Measurements from ENCODE around the gene SLC18B1.

Gene SLC18B1

GRCh38 chr6:132797951-132798868 is at the start of gene SLC18B1:
Gene SLC18B1 (minus strand): TSS chr6:132798637. CDS start chr6:132798456, 181 bp downstream.
- DNase-seq (ENCODE audit: low spot score): peak; percentile 20

GRCh38 chr6:132843316-132844035 is 45.0 kb upstream of the SLC18B1 start:
- DNase-seq (ENCODE audit: low spot score): no peak

GRCh38 chr6:132841966-132842365 is 43.5 kb upstream of the SLC18B1 start:
- DNase-seq (ENCODE audit: low spot score): no peak

DNA sequence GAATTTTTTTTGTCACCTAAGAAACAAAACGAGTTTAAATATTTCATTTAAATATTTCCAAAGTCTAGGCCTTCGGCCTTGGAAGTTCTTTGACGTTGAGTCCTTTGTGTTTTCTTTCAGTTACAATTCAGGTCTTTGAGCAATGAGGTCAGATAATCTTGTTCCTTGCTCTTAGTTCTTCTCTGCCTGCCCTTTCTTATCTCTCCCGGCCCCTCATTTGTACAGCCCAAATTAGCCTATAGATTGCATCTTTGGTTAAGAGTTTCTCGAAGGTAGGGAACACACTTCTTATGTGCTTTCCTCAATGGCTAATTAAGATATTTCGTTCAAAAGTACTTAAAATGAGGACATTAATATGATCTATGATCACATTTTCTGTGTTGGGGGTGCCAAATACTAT is 34.5 kb upstream of the SLC18B1 start:
- no peak for DNase-seq (ENCODE audit: low spot score)

GRCh38 chr6:132830334-132830751 is 31.9 kb upstream of the SLC18B1 start:
- DNase-seq (ENCODE audit: low spot score): no peak

- DNase-seq (ENCODE audit: low spot score): no peak
Measured at GRCh38 chr6:132820629-132821381, 22.4 kb upstream of the SLC18B1 start.

- no peak for DNase-seq (ENCODE audit: low spot score)
Measured at GRCh38 chr6:132819405-132820161, 21.1 kb upstream of the SLC18B1 start.

DNA sequence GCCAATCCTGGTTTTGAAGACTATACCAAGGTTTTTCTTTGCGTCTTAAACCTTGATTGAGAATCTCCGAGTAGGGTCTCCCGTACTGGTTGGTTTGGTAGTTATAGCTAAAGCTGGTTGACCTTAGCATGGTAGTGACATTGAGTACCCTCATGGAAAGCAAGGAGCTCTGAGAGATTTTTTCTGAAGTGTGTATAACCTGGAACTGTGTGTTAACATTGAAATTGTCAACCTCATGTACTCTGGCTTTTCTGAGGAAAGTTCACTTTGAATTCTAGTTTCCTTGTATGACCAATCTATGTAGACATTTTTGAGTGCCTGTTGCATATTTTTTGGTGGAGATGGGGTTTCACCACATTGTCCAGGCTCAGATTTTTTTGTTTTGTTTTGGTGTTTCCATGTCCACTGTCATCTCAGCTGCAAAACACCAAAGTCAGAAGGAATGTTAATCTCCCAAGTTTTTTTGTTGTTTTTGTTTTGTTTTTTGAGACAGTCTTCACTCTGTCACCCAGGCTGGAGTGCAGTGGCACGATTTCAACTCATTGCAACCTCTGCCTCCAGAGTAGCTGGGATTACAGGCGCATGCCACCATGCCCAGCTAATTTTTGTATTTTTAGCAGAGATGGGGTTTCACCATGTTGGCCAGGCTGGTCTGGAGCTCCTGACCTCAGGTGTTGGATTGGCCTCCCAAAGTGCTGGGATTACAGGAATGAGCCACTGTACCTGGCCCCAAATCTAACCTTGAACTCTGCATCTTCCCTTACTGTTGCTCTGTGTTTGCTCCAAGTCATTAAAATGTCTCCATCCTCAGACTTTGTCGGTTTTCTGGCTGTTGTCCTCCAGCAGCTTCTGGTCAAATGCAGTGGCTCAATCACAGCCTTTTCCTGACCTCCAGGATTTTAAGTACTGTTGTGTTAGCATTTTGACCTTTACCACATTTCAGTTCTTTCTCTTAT is 20.2 kb upstream of the SLC18B1 start:
- DNase-seq (ENCODE audit: low spot score): no peak

DNA sequence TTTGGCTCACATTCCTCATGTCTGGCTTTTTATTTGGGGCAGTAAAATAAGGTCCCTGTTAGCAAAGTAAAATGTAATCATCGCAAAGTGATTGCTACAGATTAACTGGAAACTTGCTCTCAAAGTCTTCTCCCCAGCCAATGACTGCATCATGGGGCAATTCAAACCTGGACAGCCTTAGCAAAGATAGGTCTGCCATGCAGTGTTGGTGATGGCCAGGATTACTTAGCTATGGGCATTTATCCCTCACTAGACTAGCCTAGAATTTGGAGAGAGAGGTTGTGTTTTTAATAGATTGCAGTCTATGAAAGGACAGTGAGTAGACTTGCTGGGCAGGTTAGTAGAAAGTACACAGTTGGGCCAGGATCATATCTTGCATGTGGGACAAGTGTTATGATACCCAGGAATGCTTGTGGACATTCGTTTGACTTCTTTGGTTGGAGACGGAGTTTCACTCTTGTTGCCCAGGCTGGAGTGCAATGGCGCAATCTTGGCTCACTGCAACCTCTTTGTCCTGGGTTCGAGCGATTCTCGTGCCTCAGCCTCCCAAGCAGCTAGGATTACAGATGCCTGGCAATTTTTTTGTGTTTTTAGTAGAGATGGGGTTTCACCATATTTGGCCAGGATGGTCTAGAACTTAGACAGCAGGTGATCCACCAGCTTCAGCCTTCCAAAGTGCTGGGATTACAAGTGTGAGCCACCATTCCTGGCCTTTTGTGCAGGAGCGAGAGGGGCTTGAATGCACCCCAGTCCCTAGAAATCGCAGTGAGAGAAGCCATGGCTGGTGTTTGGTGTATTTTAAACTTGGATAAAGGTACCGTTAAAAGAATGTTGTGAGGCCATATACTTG is 19.3 kb upstream of the SLC18B1 start:
- DNase-seq (ENCODE audit: low spot score): no peak

DNA sequence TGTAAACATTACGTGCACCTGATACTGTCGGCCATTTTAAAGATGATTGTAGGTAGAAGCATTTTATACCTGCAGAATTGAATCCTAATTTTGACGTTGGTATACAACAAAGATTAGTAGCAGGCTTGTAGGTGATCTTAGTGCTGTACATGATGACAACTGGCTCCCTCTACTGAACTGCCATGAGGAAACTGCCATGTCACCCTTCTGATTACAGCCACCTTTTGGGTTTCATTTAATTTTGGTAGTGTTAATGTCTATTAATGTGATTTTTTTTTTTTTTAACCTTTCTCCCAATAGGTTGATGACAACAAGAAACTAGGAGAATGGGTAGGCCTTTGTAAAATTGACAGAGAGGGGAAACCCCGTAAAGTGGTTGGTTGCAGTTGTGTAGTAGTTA is 18.2 kb upstream of the SLC18B1 start:
- DNase-seq (ENCODE audit: low spot score): no peak

- DNase-seq (ENCODE audit: low spot score): peak; percentile 14
Measured at GRCh38 chr6:132814716-132815570, 16.5 kb upstream of the SLC18B1 start.

GRCh38 chr6:132813173-132813856 is 14.9 kb upstream of the SLC18B1 start:
- DNase-seq (ENCODE audit: low spot score): peak; percentile 62

DNA sequence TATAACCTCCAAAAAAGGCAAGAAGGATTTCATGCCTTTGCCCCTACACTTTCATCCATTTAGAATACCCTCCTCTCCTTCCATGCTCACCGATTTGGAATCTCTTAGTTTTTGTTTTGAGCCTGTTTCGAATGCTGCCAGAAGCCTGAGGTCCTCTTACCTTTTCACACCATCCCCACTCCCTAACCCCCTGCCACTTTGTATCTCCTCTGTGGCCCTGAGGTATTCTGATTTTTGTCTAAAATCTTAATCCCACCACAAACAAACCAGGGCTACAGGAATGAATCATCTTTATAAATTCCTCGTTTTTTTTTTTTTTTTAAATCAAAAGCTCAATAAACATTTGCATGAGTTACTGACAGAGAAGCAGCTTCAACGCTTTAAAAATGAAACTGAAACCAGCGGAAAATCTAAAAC is 14.3 kb upstream of the SLC18B1 start:
- no peak for DNase-seq (ENCODE audit: low spot score)

DNA sequence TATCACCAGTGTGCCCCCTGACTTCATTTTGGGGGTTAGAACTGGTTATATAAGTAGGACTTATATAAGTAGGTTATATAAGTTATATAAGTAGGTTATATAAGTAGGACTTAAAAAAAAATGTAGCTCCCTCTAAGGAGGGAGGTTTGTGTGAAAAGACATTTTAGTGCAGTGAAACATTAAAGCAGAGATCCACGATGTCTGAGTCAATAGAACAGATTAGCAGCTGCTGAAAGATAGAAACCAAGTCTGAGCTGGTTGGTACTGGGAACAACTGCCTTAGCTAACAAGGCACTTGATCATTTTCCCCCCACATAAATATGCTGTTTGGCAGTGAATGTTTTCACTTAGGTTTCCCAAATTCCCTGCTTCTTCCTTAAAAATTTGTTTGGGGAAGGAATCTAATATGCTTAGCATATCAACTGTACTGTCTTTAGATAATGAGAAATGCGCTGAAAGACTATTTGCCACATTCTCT is 13.9 kb upstream of the SLC18B1 start:
- peak; percentile 9 for DNase-seq (ENCODE audit: low spot score)

- DNase-seq (ENCODE audit: low spot score): no peak
Measured at GRCh38 chr6:132811276-132811675, 12.8 kb upstream of the SLC18B1 start.

GRCh38 chr6:132805548-132805947 is 7.1 kb upstream of the SLC18B1 start:
- no peak for DNase-seq (ENCODE audit: low spot score)

DNA sequence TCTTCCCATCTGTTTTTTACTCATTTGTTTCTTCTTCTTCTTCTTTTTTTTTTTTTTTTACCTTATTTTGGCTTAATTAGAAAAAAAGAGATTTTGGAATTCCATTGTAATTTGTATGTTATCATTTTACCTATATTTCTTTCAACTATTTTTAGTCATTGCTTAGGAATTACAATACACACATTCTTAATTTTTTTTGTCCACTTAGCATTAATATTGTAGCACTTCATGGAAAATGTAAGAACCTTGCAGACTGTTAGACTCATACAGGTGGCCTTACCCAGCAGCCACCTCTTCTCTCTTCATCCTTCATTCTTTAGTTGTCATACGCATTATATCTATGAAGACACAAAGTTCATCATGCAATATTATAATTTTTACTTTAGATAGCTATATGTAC is 5.8 kb upstream of the SLC18B1 start:
- DNase-seq (ENCODE audit: low spot score): no peak

GRCh38 chr6:132800656-132801055 is 2.2 kb upstream of the SLC18B1 start:
- DNase-seq (ENCODE audit: low spot score): no peak

Data from CD4-positive, alpha-beta T cell treated with Interleukin-15 for 4 hours (primary cell).